Epithelial cell of prostate (primary cell): ENCODE results near the gene SKAP1.

ENCODE experiments used
- DNase-seq: peaks from one replicate; pipeline ENCODE4 v3.0.0-alpha.2; 2011; ENCODE audit warnings: low read depth, low spot score
- H3K27ac ChIP-seq: fragments of 450-650 bp; 2 replicates; pipeline ENCODE4 v1.5.1; 2017; ENCODE audit warnings: mild to moderate bottlenecking

Gene SKAP1

GRCh38 chr17:48429638-48430586 is at the start of gene SKAP1:
SKAP1 (minus strand) TSS chr17:48430214.
- no peak for DNase-seq
- H3K27ac ChIP-seq = no peak within 1 kb of the TSS

DNA sequence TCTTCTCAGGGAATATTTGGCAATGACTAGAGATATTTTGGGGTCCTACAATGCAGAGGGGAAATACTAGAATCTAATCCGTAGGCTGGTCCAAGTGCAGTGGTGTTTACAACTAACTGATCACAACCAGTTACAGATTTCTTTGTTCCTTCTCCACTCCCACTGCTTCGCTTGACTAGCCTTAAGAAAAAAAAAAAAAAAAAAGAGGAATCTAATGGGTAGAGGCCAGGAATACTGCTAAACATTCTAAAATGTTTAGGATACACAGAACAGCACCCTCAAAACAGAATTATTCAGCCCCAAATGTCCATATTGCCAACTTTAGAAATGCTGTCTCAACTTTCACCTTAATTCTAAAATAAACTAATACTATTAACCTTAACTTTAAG is 49.0 kb upstream of the SKAP1 start:
- DNase-seq = no peak
- H3K27ac ChIP-seq = no peak overlapping the region

DNA sequence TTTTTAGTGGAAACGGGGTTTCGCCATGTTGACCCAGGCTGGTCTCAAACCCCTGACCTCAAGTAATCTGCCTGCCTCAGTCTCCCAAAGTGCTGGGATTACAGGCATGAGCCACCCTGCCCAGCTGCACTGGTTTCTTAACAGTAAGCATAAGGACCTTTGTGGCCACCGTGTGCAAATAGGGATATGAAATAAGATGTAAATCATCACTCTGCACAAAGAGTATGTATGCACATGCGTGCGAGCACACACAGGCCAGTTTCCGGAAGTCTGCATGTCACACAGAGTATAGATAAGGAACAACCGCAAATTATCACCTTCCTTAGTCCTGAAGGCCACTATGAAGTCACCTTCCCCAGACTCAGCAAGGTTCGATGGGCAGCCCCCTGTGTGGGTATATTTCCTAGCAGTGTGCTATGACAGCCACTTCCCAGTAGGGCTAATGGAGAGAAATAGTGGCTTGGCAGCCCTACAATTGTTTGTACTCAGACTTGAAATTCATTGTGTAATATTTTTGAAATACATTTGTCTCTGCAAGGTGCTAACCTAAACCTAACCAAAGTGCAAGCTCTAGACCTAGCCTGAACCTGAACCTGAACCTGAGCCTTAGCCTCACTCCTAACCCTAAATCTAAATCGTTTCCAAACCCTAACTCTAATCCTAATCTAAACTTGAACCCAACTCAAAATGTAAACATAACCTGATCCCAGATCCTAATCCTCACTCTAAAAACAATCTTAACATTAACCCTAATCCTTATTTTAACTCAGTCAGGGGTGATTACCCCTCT is 48.4 kb upstream of the SKAP1 start:
- no peak for DNase-seq
- no peak overlapping the region for H3K27ac ChIP-seq

- H3K27ac ChIP-seq = no peak overlapping the region
- no peak for DNase-seq
Measured at GRCh38 chr17:48477221-48477620, 47.2 kb upstream of the SKAP1 start.

DNA sequence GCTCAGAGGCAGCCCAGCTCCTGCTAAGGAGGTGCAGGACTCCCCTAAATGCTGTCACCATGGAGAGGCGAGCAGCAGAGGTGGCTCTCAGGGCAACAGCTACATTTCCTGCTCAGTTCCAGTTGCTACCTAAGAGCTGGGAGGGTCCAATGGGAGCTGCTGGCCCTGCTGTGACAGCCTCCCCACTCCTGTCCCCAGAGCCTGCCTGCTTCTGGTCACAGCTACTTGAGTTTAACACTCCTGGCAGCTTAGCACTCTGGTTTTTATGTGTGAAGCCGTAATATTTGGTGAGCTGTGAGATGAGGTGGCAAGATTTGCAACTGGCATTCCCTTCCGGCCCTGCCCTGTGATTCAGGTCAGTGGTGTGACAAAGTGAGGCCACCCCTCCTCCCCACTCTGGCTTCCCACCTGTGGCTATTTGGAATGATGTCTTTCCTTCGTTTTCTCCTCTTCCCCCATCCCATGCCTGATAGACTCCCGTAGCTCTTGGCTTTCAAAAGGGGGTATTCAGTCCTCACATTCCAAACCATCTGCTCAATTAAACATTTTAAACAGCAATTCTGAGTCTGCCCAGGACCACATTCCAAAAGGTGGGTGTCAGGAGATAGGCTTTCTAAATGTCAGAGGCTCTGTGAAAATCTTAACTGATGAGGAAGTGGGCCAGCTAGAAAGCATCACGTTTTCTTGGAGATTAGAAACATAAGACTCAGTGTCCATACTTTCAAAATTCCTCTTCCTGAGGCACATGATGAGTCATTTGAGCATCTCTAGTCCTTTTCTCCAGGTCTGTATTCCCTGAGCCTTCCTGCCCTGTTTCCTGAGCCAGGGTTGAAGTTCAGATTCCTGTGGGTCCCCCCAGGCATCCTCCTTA is 42.6 kb upstream of the SKAP1 start:
- peak overlapping the region; percentile 82 for H3K27ac ChIP-seq
- DNase-seq = no peak

GRCh38 chr17:48471817-48472410 is 41.9 kb upstream of the SKAP1 start:
- no peak for DNase-seq
- peak overlapping the region; percentile 82 for H3K27ac ChIP-seq

GRCh38 chr17:48470388-48471034 is 40.5 kb upstream of the SKAP1 start:
- no peak for DNase-seq
- no peak overlapping the region for H3K27ac ChIP-seq

GRCh38 chr17:48469227-48469626 is 39.2 kb upstream of the SKAP1 start:
- no peak for DNase-seq
- H3K27ac ChIP-seq = no peak overlapping the region

- H3K27ac ChIP-seq = no peak overlapping the region
Measured at GRCh38 chr17:48468299-48468698, 38.3 kb upstream of the SKAP1 start.

GRCh38 chr17:48465884-48466283 is 35.9 kb upstream of the SKAP1 start:
- no peak for DNase-seq
- no peak overlapping the region for H3K27ac ChIP-seq

More at GRCh38 chr17:48468299-48468698, 38.3 kb upstream of the SKAP1 start:
- DNase-seq = no peak

GRCh38 chr17:48463526-48463925 is 33.5 kb upstream of the SKAP1 start:
- no peak overlapping the region for H3K27ac ChIP-seq

GRCh38 chr17:48462946-48463345 is 32.9 kb upstream of the SKAP1 start:
- DNase-seq = no peak
- no peak overlapping the region for H3K27ac ChIP-seq

More at GRCh38 chr17:48463526-48463925, 33.5 kb upstream of the SKAP1 start:
- DNase-seq = no peak

DNA sequence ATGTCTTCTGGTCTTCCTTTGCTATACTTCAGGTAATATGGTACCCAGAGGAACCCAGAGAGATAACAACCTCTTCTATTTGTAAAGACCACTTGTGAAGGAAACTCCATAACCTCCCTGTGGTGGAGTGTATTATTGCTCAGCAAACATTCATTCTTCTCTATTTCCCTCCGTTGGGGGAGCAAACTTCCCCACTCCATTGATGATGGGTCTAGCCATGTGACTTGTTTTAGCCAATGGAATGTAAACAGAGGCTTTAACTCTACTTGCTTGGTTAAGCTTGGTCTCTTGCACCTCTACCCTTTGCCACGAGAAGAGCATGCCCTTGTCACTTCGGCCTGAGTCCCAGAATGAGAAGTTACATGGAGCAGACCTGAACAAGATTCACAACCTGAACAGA is 30.0 kb upstream of the SKAP1 start:
- no peak overlapping the region for H3K27ac ChIP-seq
- no peak for DNase-seq

- no peak overlapping the region for H3K27ac ChIP-seq
- DNase-seq = no peak
Measured at GRCh38 chr17:48459070-48459844, 29.2 kb upstream of the SKAP1 start.

GRCh38 chr17:48457080-48457836 is 27.2 kb upstream of the SKAP1 start:
- no peak overlapping the region for H3K27ac ChIP-seq
- no peak for DNase-seq

GRCh38 chr17:48456589-48456988 is 26.6 kb upstream of the SKAP1 start:
- H3K27ac ChIP-seq = no peak overlapping the region
- peak; percentile 54 for DNase-seq

- no peak for DNase-seq
- no peak overlapping the region for H3K27ac ChIP-seq
Measured at GRCh38 chr17:48455791-48456190, 25.8 kb upstream of the SKAP1 start.

DNA sequence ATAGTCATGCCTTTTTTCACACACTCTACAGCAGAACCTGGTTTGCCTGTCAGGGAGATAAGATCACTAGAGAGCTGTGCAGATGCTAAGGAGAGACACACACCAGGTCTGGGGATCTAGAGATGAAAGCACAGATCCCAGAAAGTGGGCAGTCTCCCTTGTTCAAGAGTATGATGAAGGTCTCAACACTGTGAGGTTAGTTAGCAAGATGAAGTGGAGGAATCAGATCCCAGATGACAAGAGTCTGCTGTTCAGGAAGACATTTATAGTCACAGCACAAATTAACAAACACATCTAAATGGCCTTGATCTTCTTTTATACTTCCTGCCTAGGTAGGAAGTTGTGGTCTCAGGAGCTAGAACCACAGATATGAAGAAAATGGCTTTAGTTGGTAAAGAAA is 23.4 kb upstream of the SKAP1 start:
- no peak overlapping the region for H3K27ac ChIP-seq

More for the DNA sequence above, 23.4 kb upstream of the SKAP1 start:
- DNase-seq = no peak
